SU-DHL-6 (cell line): ENCODE results near the gene CATSPERE.

Experiments
- H2AFZ ChIP-seq: fragments of 200-600 bp; sonication (generic); 2 replicates; pipeline ENCODE4 v1.6.1; 2014; ENCODE audit warnings: low read depth, mild to moderate bottlenecking, moderate library complexity, mixed read lengths, antibody characterized with exemption, low read length; ENCODE audit not compliant: severe bottlenecking
- H3F3A ChIP-seq: fragments of 200-600 bp; shearing (Covaris generic); 2 replicates; pipeline ENCODE4 v1.6.0; 2016; ENCODE audit warnings: antibody characterized with exemption, mild to moderate bottlenecking; ENCODE audit not compliant: insufficient read depth
- H3K27ac ChIP-seq: fragments of 200-600 bp; sonication (generic); 2 replicates; pipeline ENCODE4 v1.5.1; 2016; ENCODE audit warnings: low read depth, mild to moderate bottlenecking, low read length, moderate library complexity, mixed read lengths
- H3K27me3 ChIP-seq: fragments of 200-600 bp; sonication (generic), shearing (Covaris generic); 2 replicates; pipeline ENCODE4 v1.6.0; 2014; ENCODE audit warnings: mild to moderate bottlenecking, low read length
- H3K36me3 ChIP-seq: fragments of 200-600 bp; sonication (generic); 2 replicates; pipeline ENCODE4 v1.6.1; 2014; ENCODE audit warnings: mild to moderate bottlenecking, low read length, mixed read lengths
- H3K4me2 ChIP-seq: fragments of 300-600, 200-600 bp; shearing (Covaris generic), sonication (generic); 2 replicates; pipeline ENCODE4 v1.6.0; 2014; ENCODE audit warnings: low read length, low read depth, mild to moderate bottlenecking; ENCODE audit not compliant: poor library complexity, severe bottlenecking
- H3K4me3 ChIP-seq: fragments of 200-600 bp; sonication (generic); 2 replicates; pipeline ENCODE4 v1.5.1; 2014; ENCODE audit warnings: antibody characterized with exemption, low read length, mild to moderate bottlenecking, mixed read lengths; ENCODE audit not compliant: insufficient read depth, poor library complexity, severe bottlenecking
- H3K79me2 ChIP-seq: fragments of 200-600 bp; sonication (generic); 2 replicates; pipeline ENCODE4 v1.6.1; 2014; ENCODE audit warnings: mild to moderate bottlenecking, low read length, moderate library complexity; ENCODE audit not compliant: insufficient read depth
- H3K9ac ChIP-seq: fragments of 200-600 bp; sonication (generic); 2 replicates; pipeline ENCODE4 v1.7.0; 2014; ENCODE audit warnings: mild to moderate bottlenecking, low read length
- H3K9me2 ChIP-seq: fragments of 200-600 bp; sonication (generic); replicated peaks from 2 replicates; pipeline ENCODE4 v1.6.1; 2014; ENCODE audit warnings: low read length; ENCODE audit not compliant: insufficient read depth
- H3K9me3 ChIP-seq: fragments of 200-600 bp; sonication (generic); 2 replicates; pipeline ENCODE4 v1.6.1; 2014; ENCODE audit warnings: low read length, mixed read lengths; ENCODE audit not compliant: insufficient read depth
- H4K20me1 ChIP-seq: fragments of 200-600 bp; sonication (generic); 2 replicates; pipeline ENCODE4 v1.6.1; 2014; ENCODE audit warnings: low read depth, mild to moderate bottlenecking, antibody characterized with exemption, low read length, moderate library complexity, mixed read lengths
- EZH2phosphoT487 ChIP-seq: fragments of 200-600 bp; sonication (generic), shearing (Covaris generic); conservative IDR thresholded peaks from 2 replicates; pipeline ENCODE4 v1.6.1; 2018; ENCODE audit warnings: mild to moderate bottlenecking, antibody characterized with exemption, low read length, moderate library complexity, mixed read lengths
- TF ChIP-seq, protein P1 (sequence below): fragments of 200-600 bp; sonication (generic); IDR thresholded peaks from one replicate; pipeline ENCODE4 v1.5.1; 2017; ENCODE audit warnings: antibody characterized with exemption, mild to moderate bottlenecking, low read length, moderate library complexity; ENCODE audit not compliant: insufficient read depth, poor library complexity, severe bottlenecking

The CATSPERE gene

DNA sequence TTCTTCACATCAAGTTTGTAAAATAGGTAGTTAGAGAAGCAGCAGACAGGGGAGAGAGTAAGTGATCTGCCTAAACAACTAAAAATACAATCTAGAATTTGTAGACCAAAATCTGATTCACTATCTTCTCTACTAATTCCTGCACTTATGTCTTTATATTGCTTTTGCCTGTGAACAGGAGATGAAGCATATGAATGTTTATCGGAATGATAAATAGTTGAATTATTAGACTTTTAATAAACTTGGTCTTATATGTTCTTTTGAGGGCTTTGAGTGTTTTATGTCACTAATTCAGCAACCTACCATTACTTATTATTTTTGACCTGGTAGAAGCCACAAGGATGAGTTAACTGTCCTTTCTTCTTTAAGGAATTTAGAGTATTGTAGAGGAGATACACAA, 194.1 kb downstream of the CATSPERE start:
- peaks cover 16% of the 10 kb centered on the region for H4K20me1 ChIP-seq
- H3K27me3 ChIP-seq, result no peaks in the 10 kb centered on the region
- peaks cover 43% of the 10 kb centered on the region for H3K36me3 ChIP-seq
- H3K9me2 ChIP-seq, result no peaks in the 10 kb centered on the region
- peak overlapping the region; percentile 100 for H3K9ac ChIP-seq
- peaks cover 72% of the 10 kb centered on the region for H3K79me2 ChIP-seq
- peak overlapping the region; percentile 94 for H3K4me3 ChIP-seq
- TF ChIP-seq, protein P1, sequence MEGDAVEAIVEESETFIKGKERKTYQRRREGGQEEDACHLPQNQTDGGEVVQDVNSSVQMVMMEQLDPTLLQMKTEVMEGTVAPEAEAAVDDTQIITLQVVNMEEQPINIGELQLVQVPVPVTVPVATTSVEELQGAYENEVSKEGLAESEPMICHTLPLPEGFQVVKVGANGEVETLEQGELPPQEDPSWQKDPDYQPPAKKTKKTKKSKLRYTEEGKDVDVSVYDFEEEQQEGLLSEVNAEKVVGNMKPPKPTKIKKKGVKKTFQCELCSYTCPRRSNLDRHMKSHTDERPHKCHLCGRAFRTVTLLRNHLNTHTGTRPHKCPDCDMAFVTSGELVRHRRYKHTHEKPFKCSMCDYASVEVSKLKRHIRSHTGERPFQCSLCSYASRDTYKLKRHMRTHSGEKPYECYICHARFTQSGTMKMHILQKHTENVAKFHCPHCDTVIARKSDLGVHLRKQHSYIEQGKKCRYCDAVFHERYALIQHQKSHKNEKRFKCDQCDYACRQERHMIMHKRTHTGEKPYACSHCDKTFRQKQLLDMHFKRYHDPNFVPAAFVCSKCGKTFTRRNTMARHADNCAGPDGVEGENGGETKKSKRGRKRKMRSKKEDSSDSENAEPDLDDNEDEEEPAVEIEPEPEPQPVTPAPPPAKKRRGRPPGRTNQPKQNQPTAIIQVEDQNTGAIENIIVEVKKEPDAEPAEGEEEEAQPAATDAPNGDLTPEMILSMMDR, result no peak
- TF ChIP-seq EZH2phosphoT487, result no peak
- H3K9me3 ChIP-seq, result no peaks in the 10 kb centered on the region
- H3F3A ChIP-seq, result peaks cover 45% of the 10 kb centered on the region
- H3K27ac ChIP-seq, result peak overlapping the region; percentile 83
- no peak overlapping the region for H2AFZ ChIP-seq
- H3K4me2 ChIP-seq, result peak overlapping the region; percentile 87

DNA sequence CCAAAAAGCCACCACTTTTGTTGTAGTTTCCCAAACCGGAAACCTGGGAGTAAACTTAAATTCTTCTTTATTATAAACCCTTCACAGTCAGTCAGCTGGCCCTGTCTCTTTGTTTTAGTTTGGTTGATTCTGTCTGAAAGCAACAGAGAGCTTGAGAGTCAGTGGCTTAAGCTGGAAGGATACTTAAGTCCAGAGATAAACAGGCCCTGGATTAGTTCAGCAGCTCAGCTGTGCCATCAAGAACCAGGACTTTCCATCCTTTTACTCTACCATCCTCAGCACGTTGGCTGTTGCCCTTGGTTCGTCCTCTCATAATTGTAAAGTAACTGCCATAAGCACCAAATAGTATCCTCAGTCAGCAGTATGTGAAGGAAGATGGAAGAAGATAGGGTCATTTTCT, 196.3 kb downstream of the CATSPERE start:
- Histone ChIP-seq H3K79me2 (peaks cover 88% of the 10 kb centered on the region), H3K4me2 (peak overlapping the region; percentile 87), H3K4me3 (no peak overlapping the region)

DNA sequence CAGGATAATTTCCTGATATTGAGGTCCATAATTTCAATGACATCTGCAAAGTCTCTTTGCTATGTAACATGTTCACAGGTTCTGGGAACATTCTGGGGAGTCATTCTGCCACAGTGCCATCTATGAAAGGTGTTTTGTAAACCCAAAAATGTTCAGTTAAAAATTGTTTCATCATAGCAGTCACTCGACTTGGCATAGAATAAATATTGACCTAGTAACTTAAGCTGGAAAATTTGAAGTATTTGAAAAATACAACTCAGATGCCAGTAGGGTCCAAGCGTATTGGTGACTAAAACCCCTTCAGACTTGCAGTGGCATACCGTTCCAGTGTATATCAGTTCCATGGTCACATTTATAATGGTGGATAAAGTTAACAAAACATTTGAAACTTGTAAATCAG, 198.6 kb downstream of the CATSPERE start:
- Histone ChIP-seq H3K79me2 (peaks cover 93% of the 10 kb centered on the region), H3K9me2 (no peaks in the 10 kb centered on the region), H3K4me3 (no peak overlapping the region)

More for the DNA sequence above, 196.3 kb downstream of the CATSPERE start:
- peaks cover 60% of the 10 kb centered on the region for H3F3A ChIP-seq
- no peaks in the 10 kb centered on the region for H3K27me3 ChIP-seq
- no peaks in the 10 kb centered on the region for H3K9me3 ChIP-seq
- H3K9ac ChIP-seq, result peak overlapping the region; percentile 5; the same call in 1 of the 2 replicates
- peaks cover 56% of the 10 kb centered on the region for H3K36me3 ChIP-seq
- peak overlapping the region; percentile 65 for H3K27ac ChIP-seq
- peaks cover 16% of the 10 kb centered on the region for H4K20me1 ChIP-seq
- no peak overlapping the region for H2AFZ ChIP-seq
- H3K9me2 ChIP-seq, result no peaks in the 10 kb centered on the region
- TF ChIP-seq EZH2phosphoT487, result no peak
- TF ChIP-seq, protein P1, result no peak

More for the DNA sequence above, 198.6 kb downstream of the CATSPERE start:
- Histone ChIP-seq H4K20me1 (peaks cover 16% of the 10 kb centered on the region), H3K9ac (no peak overlapping the region), H3K4me2 (peak overlapping the region; percentile 87), H3F3A (peaks cover 77% of the 10 kb centered on the region), H3K9me3 (no peaks in the 10 kb centered on the region), H3K27ac (peak overlapping the region; percentile 65), H3K36me3 (peaks cover 51% of the 10 kb centered on the region), H3K27me3 (no peaks in the 10 kb centered on the region), H2AFZ (no peak overlapping the region)
- TF ChIP-seq EZH2phosphoT487, result no peak
- TF ChIP-seq, protein P1, result no peak
